ENCODE measurements around the gene COG2.

Gene COG2

DNA sequence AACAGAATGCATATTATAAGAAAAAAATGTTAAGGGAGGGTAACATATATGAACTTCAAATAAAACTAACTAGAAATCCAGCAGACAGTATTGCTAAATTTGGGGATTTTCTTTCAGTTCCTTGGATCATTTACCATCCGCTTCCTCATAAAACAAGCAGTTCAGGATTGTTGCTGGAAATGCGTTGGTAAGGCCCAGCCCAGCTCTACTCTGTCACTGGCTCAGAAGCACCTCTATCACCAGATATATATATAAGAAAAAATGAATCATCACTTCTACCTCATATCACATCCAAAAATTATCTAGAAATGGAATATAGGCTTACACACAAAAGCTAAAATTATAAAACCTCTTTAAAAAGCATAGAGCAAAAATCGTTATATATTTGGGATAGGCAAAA lies 28.2 kb upstream of the COG2 start:
- no peak overlapping the region for H3K4me3 ChIP-seq (ENCODE audit: low read depth, low read length)
- TF ChIP-seq, protein P1, sequence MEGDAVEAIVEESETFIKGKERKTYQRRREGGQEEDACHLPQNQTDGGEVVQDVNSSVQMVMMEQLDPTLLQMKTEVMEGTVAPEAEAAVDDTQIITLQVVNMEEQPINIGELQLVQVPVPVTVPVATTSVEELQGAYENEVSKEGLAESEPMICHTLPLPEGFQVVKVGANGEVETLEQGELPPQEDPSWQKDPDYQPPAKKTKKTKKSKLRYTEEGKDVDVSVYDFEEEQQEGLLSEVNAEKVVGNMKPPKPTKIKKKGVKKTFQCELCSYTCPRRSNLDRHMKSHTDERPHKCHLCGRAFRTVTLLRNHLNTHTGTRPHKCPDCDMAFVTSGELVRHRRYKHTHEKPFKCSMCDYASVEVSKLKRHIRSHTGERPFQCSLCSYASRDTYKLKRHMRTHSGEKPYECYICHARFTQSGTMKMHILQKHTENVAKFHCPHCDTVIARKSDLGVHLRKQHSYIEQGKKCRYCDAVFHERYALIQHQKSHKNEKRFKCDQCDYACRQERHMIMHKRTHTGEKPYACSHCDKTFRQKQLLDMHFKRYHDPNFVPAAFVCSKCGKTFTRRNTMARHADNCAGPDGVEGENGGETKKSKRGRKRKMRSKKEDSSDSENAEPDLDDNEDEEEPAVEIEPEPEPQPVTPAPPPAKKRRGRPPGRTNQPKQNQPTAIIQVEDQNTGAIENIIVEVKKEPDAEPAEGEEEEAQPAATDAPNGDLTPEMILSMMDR (IDR thresholded peaks at IDR 0.05; ENCODE audit: control insufficient read depth, extremely low read depth, insufficient read depth) = no peak
- DNase-seq (ENCODE audit: low read depth) = no peak

DNA sequence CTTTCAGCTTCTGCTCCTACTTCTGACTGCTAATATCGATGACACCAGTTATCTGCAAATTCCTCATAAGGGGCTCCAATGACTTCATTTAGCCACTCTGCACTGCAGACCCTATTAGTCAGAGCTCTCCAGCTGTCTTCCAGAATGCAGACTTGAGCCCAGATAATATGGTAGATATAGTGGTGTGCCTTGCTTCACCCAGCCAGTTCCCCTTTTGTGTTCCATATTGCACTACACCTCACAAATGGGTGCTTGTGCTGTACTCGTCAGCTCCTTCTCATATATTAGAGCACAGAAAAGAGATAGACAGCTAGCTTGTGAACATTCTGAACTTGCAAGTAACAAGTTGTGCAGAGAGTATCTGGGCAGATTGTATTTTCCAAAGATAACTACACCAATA lies 23.7 kb upstream of the COG2 start:
- H3K4me3 ChIP-seq (ENCODE audit: low read depth, low read length) = no peak overlapping the region
- no peak for DNase-seq (ENCODE audit: low read depth)
- TF ChIP-seq, protein P1 (IDR thresholded peaks at IDR 0.05; ENCODE audit: control insufficient read depth, extremely low read depth, insufficient read depth) = no peak

DNA sequence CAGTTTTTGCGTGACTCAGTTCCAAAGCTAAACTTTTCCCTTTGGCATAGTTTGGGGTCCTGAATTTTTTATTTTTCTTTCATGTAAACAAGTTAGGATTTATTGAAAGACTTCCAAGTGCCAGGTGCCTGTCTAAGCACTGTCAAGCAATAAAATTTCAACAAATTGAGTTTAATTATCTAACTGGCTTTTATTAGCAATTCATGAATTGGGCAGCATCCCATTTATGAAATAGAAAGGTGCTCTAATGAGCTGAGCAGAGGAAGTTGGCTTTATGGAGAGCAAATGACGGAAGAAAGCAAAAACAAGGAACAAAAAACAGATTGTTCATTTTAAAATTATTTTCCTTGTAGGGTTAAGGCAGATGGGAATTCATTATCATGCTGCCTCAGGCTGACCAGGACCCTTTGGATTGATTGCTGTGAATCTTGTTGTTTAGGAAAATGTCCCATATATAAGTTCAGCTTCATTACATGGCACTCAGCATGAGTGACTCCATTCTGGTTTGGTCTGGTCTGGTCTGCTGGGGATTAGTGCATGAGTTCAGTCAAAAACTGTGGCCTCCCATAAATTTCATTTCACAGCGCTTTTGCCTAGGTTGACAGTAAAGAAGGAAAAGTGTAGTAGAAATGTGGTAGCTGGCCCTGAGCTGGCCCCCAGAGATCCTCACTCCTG lies 21.5 kb upstream of the COG2 start:
- H3K4me3 ChIP-seq (ENCODE audit: low read depth, low read length) = no peak overlapping the region
- TF ChIP-seq, protein P1 (IDR thresholded peaks at IDR 0.05; ENCODE audit: control insufficient read depth, extremely low read depth, insufficient read depth) = no peak
- no peak for DNase-seq (ENCODE audit: low read depth)

DNA sequence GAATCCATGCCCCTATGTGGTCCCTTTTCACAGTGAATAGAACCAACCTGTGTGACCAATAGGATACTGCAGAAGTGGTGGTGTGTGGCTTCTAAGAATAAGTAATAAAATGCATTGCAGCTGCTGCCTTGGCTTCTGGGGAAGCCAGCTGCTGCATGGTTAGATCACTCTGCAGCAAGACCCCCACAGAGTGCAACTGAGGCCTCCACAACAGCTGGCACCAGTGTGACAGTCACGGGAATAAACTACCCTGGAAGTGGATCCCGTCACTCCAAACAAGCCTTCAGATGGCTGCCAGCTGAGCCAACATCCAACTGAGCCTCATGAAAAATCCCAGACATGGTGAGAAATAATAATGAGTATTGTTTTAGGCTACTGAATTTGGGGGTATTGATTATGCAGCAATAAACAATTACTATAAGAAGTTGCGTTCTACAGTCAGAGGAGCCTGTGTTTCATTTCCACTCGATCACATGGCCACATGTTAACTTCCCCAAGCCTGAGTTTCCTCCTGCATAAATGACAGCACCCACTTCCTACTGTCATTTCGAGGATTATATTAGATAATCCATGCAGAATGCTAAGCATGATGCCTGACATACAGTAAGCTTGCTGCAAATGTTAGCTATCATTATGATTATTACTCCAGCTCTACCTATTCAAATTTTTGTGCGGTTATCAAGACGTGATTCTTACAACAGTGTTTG lies 20.8 kb upstream of the COG2 start:
- TF ChIP-seq, protein P1 (IDR thresholded peaks at IDR 0.05; ENCODE audit: control insufficient read depth, extremely low read depth, insufficient read depth) = no peak
- H3K4me3 ChIP-seq (ENCODE audit: low read depth, low read length) = no peak overlapping the region
- DNase-seq (ENCODE audit: low read depth) = no peak

DNA sequence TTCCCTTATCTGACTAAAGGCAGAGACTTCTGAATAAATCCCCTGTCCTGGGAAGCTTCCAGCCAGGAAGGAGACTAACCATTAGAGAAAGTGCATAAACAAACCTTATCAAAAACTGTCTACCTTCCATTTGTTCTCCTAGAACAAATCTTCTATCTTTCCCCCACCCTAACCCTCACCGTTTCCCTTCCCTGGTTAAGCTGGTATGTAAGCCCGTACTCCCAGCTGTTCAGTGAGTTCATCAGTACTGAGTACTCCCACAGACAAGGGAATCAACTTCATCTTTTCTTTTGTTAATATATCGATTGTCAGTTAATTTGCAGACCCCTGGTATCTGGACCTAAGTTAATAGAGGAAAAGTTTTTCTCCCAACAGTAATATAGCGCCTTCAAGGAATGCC lies 20.1 kb upstream of the COG2 start:
- no peak overlapping the region for H3K4me3 ChIP-seq (ENCODE audit: low read depth, low read length)
- TF ChIP-seq, protein P1 (IDR thresholded peaks at IDR 0.05; ENCODE audit: control insufficient read depth, extremely low read depth, insufficient read depth) = no peak
- no peak for DNase-seq (ENCODE audit: low read depth)

DNA sequence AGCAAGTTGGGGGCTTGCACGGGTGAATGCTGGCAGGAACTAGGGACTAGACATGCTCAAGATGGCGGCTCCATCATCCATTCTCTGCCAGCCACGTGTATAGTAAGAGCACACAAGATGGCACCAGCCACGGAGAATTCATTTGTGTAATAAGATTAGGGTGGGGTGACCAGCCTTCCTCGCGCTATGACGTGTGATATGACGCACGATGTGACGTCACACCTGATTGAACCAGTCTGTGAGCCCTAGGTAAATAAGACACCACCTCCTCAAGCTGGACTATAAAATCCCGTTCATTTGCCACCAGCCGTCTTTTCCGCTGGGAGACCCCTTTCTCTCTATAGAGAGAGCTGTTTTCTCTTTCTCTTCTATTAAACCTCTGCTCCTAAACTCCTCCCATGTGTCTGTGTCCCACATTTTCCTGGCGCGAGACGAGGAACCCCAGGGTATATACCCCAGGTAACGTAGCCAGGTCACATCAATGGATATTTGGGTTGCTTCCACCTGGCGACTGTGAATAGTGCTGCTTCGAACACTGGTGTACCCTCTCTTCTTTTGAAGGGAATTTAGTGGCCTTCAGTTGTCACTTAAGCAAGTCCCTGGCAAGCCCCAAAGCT lies 18.1 kb upstream of the COG2 start:
- TF ChIP-seq, protein P1 (IDR thresholded peaks at IDR 0.05; ENCODE audit: control insufficient read depth, extremely low read depth, insufficient read depth) = no peak
- DNase-seq (ENCODE audit: low read depth) = no peak
- H3K4me3 ChIP-seq (ENCODE audit: low read depth, low read length) = no peak overlapping the region

Data from LNCaP clone FGC (cell line).